BJ (cell line): ENCODE measurements around the gene ALG5. TPM values are rescaled to one million over a fixed set of nuclear protein-coding genes. Genes with fewer than 3 reads are reported as not detected.

ENCODE experiments used
- CTCF ChIA-PET: fragments of 350-600 bp; formaldehyde crosslinking; extraction: SDS; loops from one replicate; lab custom pipeline; 2021; ENCODE audit warnings: antibody characterized with exemption, inconsistent platforms; lab: Yijun Ruan, JAX
- POLR2A ChIA-PET: fragments of 300-600 bp; sonication (Branson Sonifier 250); formaldehyde crosslinking; extraction: SDS; loops from one replicate; lab custom pipeline; 2021; ENCODE audit warnings: antibody characterized with exemption; lab: Charles Lee
- DNase-seq: peaks from one replicate; pipeline ENCODE4 v3.0.0-alpha.2; 2011; ENCODE audit warnings: low read depth
- H3K27me3 ChIP-seq: 2 replicates; pipeline ENCODE4 v1.6.0; 2011; ENCODE audit warnings: low read length; ENCODE audit not compliant: control insufficient read depth, insufficient read depth
- H3K36me3 ChIP-seq: 2 replicates; pipeline ENCODE4 v1.5.1; 2011; ENCODE audit warnings: low read length; ENCODE audit not compliant: control insufficient read depth, insufficient read depth
- H3K4me3 ChIP-seq: 2 replicates; pipeline ENCODE4 v1.5.1; 2011; ENCODE audit warnings: low read depth, mild to moderate bottlenecking, control low read depth, low read length
- CTCF ChIP-seq: IDR thresholded peaks from 2 replicates; pipeline ENCODE4 v1.5.1; 2011; ENCODE audit warnings: low read depth, mild to moderate bottlenecking, control low read depth, inconsistent platforms, low read length, moderate library complexity; ENCODE audit not compliant: insufficient read depth
- polyA plus RNA-seq: library from polyadenylated mRNA; depleted of rRNA; stranded (reverse); fragments of >200 nt; gene quantifications from 2 replicates; pipeline ENCODE4 v1.2.3, GENCODE V29; 2011

The ALG5 gene
- polyA plus RNA-seq, 1 experiment = 22.6 TPM

- CTCF ChIA-PET = interaction anchor here (0.6 to 0.9 kb wide), 2 partner anchors 55 to 1769 kb away, joined by 3 read pairs; no protein-coding TSS in a partner anchor
- Histone ChIP-seq H3K4me3 (no peak overlapping the region), H3K27me3 (no peaks in the 10 kb centered on the region), H3K36me3 (no peaks in the 10 kb centered on the region)
- no peak for DNase-seq
- POLR2A ChIA-PET = no interaction called here
- TF ChIP-seq CTCF = no peak
Observed at GRCh38 chr13:36913463-36913862, 85.7 kb downstream of the ALG5 start.

- DNase-seq = no peak
- POLR2A ChIA-PET = no interaction called here
- CTCF ChIA-PET = no interaction called here
- no peak for TF ChIP-seq CTCF
- Histone ChIP-seq H3K36me3 (no peaks in the 10 kb centered on the region), H3K4me3 (no peak overlapping the region), H3K27me3 (no peaks in the 10 kb centered on the region)
Observed at GRCh38 chr13:36912973-36913372, 86.2 kb downstream of the ALG5 start.

GRCh38 chr13:36912369-36912768 lies 86.8 kb downstream of the ALG5 start:
- H3K27me3 ChIP-seq = no peaks in the 10 kb centered on the region
- DNase-seq = no peak
- no peak for TF ChIP-seq CTCF
- H3K36me3 ChIP-seq = no peaks in the 10 kb centered on the region
- H3K4me3 ChIP-seq = no peak overlapping the region
- CTCF ChIA-PET = no interaction called here
- POLR2A ChIA-PET = no interaction called here

- POLR2A ChIA-PET = no interaction called here
- CTCF ChIA-PET = no interaction called here
- no peaks in the 10 kb centered on the region for H3K36me3 ChIP-seq
- no peak overlapping the region for H3K4me3 ChIP-seq
- TF ChIP-seq CTCF = no peak
- no peaks in the 10 kb centered on the region for H3K27me3 ChIP-seq
- DNase-seq = no peak
Observed at GRCh38 chr13:36910545-36910944, 88.6 kb downstream of the ALG5 start.

GRCh38 chr13:36907821-36908220 lies 91.3 kb downstream of the ALG5 start:
- ChIA-PET POLR2A (no interaction called here), CTCF (no interaction called here)
- TF ChIP-seq CTCF = no peak
- no peaks in the 10 kb centered on the region for H3K27me3 ChIP-seq
- H3K36me3 ChIP-seq = no peaks in the 10 kb centered on the region
- no peak overlapping the region for H3K4me3 ChIP-seq
- no peak for DNase-seq
